ENCODE data around the gene HS3ST3B1.

Gene HS3ST3B1

DNA sequence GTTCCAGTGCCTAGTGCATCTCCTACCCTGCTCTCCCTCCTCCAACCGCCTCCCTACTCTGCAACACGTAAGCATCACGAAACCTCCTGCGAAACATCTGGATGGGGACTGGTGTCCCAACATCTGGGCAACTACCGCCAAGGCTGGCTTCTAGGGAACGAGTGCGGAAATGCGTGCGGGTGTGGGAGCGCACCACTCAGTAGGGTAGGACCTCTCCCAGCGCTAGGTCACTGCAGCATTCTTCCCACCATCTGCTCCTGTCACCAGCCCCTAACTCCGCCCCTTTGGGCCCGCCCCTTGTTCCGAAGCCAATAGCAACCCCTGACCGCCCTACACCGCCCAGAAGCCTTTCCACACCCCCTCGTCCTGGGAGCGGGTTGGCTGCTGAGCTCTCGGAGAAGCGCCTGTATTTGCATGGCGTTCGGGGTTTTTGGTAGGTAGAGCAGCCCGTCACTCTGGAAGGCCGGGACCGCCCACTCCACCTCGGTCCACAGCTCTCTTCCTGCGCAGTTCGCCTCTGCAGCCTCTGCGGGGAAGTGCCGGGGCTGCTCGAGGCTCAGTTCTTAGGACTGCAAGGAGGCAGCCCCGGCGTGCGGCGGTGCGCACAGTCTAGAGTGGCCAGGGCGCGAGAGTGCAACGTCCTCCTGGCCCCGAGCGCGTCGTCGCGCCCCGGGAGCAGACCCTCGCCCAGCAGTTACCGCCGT is at the start of gene HS3ST3B1:
Gene HS3ST3B1, plus strand, starts transcription at position 507 of the 704 bp plus-strand sequence. CDS start 438 bp downstream, outside the sequence.
- peak; percentile 97 for DNase-seq (ENCODE audit: low spot score)

DNA sequence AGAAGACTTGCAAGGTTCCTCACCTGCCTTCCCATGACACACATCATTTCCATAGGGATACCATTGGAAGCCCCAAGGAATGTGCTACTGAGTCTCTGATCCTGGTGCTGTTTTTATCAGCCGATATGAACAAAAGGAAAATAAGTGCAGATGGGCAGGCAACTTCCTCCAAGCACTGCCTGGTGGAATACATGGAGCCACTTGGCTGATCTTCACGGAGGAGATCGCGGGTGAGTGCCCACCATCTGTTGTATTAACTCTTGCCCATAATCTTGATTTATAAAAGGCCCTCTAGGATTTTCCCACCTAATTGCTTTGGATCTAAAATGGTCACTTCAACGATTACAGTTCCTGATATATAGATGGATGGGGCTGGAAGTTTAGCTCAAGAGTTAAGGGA is 39.5 kb upstream of the HS3ST3B1 start:
- no peak for DNase-seq (ENCODE audit: low spot score)

DNA sequence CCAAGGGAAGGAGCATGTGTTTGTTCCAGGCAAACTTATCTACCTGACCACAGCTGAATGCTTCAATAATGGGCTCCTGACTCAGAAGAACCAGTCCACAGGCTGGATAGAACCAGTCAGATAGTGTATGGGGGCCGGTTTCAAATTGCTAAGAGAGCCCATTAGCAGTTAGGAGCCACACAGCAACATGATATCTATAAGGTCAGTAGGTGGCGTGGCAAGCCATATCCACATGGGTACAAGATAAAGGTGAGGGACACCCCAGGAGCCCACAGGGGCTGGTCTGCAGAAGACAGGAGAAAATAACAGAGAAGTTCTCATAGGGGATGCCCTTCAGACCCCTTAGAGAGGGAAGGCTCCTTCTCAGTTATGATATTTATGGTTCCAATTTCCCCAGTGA is 32.6 kb upstream of the HS3ST3B1 start:
- DNase-seq (ENCODE audit: low spot score) = no peak

DNA sequence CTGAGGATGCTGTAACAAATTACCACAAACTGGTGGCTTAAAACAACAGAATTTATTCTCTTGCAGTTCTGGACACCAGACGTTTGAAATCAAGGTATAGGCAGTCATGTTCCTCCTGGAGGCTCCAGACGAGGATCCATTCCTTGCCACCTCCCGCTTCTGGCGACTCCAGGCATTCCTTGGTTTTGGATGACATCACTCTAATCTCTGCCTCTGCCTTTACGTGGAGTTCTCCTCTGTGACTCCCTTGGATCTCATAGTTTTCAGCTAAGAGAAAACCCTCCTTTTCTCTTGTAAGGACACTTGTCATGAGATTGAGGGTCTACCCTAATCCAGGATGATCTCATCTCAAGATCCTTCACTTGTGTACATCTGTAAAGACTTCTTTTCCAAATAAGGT is 31.4 kb upstream of the HS3ST3B1 start:
- DNase-seq (ENCODE audit: low spot score) = no peak

DNA sequence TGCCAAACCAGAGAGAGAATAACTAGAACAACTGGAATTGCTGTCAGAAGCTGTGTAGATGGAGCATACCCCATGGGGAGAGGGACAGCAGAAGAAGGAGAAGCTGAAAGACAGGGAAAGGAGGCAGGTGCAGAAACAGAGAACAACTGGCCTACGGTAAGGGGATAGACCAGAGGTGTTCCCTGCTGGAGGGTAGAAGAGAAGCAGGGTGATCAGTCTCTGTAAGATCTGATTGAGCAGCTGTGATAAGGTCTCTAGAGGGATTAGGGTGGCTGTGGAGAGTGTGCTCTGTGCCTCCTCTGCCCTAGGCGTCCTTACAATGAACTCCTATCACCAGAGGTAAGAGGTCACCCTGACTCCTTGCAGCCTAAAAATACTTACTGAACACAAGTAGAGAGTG is 30.4 kb upstream of the HS3ST3B1 start:
- DNase-seq (ENCODE audit: low spot score) = no peak

DNA sequence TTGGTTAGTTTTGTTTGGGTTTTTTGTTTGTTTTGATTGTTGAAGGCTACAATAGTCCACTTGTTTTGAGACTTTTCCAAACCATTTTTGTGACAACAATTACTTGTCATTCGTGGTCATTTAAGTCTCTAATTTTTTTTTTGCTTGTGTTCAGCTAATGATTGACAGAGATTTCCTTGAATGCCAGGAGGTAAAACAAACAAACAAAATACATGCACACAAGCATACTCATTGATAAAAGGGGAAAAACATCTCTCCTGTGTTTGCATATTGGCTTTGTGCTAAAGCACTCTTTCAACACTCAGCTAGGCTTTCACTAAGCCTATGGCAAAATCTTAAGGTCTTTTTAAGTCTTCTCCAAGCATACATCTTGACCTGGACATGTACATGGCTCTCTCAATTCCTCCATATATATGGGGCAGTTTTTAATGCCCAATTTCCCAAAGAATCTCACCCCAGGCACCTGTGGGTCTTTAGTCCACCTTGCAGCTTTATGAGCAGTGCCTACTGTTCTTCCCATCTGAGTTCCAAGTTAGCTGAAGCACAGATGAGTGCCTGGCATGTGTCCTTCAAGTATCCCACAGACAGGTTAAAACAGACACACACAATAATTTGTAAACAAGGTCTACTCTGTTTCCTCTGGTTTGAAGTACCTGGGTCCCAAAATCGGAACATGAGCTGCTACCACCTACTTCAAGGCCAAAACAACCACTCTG is 24.2 kb upstream of the HS3ST3B1 start:
- no peak for DNase-seq (ENCODE audit: low spot score)

DNA sequence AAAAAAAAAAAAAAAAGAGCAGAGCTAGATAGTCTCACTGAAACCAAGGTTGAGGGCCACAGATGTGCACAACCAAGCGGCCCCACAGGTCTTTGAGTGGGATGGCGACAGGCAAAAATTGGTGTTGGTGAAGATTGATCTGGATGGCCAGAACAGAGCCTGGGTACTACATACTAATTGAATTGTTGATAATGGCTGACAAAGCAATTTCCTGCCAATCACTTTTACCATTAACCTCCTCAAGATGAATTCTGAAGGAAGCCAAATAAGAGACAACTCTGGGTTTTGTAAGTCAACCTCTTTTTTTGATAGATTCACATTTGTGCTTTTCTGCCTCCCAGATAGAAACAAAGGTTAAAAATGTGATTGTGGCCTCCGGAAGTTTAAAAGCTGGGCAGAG is 19.4 kb upstream of the HS3ST3B1 start:
- no peak for DNase-seq (ENCODE audit: low spot score)

DNA sequence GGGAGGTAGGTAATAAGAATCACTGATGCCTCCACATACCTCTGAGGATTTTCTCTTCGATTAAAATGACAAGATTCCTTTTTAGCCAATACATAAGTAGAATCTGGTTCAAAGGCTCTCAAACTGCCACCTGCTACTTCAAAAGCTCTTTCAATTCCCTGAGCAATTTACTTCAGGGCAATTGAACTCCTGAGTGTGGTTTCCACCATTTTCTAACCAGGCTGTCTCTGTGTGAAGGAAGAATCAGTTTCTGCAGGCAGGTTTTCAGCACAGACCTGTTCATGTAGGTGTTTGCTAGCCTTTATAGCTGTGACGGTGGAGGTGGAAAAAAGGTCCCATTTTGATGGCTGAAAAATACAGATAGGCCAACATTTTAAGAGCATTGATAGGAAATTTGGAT is 18.2 kb upstream of the HS3ST3B1 start:
- no peak for DNase-seq (ENCODE audit: low spot score)

DNA sequence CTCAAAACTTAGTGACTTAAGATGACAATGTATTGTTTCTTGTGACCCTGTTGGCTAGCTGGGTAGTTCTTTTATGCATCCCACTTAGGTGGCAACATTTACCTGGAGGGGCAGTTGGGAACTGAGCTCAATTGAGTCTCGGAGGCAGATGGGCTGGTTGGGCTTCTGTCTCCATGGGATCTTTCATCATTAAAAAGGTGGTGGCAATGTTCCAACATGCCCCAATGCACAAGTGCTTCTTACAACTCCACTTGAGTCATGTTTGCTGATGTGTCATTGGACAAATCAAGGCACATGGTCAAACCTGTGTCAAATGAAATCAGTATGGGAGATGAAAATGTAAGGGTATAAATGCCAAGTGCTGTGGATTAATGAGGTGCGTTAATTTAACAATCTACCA is 11.7 kb upstream of the HS3ST3B1 start:
- no peak for DNase-seq (ENCODE audit: low spot score)

DNA sequence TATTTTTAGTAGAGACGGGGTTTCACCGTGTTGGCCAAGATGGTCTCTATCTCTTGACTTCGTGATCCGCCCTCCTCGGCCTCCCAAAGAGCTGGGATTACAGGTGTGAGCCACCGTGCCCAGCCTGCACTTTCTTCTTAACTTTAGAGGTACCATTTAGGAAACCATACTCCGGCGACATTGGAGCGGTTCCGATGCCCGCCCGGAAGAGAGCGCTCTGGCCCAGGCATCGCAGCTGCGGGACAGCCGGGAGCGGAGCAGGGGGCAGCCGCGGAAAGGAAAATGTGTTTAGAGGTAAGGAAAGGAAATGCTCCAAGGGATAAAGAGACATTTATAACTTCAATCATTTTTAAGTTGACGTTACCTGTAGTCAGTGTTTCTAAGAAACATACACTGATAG is 6.0 kb upstream of the HS3ST3B1 start:
- DNase-seq (ENCODE audit: low spot score) = no peak

DNA sequence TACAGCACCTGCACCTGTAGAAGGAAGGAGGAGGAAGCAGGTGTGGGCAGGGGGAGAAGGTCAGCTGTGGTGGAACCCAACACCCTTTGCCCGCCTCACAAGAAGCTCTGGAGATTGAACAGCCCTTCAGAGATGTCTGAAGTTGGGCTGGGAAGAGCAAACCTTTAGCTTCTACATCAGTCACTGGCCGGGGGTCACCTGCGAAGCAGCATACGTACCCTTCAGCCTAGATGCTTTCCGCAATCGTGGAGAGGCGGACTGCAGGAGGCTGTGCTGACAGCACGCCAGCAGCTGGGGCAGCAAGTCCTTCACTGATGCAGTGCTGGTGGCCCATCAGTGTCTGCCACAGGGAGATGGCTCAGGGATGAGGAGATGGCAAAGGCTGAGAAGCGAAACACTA is 5.2 kb upstream of the HS3ST3B1 start:
- DNase-seq (ENCODE audit: low spot score) = no peak

DNA sequence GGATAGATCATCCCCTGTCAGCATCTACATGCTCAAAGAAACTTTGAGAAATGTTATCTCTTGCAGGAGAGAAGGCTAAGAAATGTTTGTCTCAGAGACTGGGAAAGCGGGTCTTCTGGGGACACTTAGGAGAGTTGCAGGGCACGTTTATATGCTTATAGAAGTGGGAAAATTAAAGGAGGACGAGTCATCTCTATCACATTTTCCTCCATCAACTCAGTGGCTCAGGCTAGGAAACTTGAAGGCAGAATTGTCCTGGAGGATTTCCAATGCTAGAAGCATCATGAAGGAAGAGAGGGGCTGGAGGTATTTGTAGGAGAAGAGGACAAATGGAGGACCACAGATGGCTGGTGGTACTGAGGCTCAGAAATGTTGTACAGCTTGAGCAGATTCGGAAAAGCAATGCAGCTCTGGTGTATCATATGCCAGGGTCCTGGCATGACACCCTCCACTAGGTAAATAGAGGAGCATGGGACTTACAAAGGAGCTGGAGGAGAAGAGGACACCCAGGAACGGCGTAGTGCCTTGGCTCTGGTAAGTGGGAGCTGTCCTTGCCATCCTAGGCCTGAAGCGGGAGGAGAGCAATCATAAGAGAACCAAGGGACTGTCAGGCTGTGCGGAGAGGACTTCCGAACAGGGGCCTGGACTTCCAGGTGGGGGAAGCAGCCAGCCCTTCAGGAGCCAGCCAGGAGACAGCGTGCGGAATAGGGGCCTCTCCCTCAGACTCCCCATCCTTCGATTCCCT is 4.5 kb upstream of the HS3ST3B1 start:
- no peak for DNase-seq (ENCODE audit: low spot score)

DNA sequence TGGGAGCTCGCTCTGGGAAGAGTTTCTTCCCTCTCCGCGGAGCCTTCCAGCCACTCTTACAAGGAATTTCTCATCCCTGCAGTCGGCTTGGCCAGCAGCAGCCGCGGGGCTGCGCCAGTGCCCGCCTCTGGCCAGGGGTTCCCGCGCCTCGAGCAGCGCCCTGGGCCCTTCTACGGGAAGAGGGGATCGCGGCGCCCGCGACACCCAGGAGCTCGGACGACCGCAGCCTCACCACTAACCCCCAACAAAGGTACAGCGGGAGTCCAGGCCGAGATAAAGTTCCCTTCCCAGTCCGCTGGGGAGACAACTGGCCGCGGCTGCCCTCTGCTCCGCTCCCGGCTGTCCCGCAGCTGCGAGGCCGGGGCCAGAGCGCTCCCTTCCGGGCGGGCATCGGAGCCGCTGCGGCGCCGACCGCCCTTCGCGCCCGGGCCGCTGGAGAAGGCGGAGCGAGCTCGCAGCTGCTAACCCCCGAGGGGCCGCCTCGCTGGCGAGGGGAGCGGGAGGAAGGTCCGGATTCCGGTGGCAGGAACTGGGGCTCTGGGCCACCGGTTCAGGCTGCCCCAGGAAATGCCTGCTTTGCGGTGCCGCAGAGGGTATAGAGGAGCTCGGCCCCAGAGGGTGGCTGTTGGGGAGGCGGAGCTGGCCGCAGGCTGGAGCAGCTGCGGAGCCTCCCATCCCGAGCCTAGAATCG is 3.6 kb upstream of the HS3ST3B1 start:
- peak; percentile 81 for DNase-seq (ENCODE audit: low spot score)

DNA sequence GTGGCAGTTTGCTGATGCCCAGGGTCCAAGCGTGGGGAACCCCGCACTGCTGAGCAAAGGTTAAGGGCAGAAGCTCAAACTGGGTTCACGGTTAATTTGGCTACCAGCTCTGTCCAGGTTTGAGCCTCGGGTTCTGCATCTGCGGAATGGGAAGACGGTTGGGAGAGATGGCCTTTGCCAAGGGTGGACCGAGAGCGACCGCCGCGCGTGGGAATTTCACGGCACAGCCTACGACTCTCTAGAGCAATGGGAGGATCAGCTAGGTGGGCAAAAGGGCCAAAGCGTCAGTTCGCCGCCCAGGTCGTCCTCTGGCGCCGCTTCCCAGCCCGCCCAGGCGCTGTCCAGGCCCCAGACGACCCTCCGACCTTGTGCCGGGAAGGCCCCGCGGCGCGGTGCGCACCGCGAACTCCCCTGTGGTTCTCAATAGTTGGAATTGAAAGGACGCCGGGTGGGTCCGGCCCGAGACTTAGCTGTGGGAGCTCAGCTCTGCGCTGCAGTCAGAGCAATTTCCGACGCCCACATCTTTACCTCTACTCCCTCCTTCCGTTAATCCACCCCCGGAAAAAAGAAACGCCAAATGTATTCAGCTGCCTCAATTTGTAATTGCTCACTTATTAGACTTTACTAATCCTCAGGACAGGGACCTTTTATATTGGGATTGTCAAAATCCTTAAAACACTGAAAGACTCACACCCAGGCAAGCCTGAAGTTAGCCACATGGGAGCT is 2.5 kb upstream of the HS3ST3B1 start:
- DNase-seq (ENCODE audit: low spot score) = no peak

DNA sequence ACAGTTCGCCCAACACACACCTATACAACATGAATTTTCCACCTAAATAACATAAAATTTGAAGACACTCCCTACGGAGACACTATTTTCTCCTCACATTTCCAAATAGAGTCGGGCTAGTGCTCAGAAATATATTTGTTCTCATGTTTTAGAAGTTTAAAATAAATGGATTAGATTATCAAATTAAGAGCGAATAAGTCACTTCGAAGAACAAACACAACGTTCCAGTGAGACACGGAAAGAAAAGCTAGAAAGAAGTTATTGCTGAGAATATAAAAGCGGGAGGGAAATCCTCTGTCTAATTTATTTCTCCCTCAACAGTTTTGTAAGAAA is 2.0 kb upstream of the HS3ST3B1 start:
- DNase-seq (ENCODE audit: low spot score) = no peak

DNA sequence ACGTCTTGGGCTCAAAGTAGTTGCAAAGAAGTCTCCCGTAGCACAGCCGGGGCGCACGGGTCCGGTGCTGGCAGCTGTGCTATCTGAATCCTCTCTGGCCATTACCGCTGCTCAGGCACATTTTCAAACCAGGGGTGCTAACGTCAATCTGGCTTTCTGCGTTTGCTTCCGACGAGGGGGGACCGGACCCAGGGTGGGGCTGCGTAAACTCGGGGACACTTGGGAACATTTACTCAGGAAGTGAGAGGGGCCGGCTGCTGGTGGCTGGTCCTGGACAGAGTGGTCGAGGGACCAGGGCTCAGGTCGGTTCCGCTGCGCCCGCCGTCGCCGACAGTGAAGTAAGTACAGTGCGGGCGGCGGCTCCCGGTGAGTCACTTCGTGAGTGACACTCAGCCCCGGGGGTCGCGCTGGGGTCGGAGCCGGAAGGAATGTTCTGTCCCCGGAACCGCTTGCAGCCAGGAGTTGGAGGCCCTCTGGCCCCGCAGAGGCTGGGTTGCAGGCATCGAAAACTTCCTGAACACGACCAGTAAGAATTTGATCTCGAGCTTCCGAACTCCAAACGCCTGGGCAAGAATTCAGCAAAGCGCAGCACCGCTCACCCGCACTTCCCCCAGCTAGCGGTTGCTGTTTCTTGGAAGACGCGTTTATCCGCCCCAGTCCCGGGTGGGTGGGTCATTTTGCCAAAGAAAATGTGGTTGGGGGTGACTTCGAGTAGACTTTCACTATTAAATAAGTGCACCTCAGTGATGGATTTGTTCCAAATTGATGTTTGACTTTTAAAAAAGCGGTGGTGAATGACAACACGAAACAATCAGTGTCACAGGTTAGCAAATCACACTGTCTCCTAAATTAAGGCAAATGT is 1.4 kb upstream of the HS3ST3B1 start:
- no peak for DNase-seq (ENCODE audit: low spot score)

DNA sequence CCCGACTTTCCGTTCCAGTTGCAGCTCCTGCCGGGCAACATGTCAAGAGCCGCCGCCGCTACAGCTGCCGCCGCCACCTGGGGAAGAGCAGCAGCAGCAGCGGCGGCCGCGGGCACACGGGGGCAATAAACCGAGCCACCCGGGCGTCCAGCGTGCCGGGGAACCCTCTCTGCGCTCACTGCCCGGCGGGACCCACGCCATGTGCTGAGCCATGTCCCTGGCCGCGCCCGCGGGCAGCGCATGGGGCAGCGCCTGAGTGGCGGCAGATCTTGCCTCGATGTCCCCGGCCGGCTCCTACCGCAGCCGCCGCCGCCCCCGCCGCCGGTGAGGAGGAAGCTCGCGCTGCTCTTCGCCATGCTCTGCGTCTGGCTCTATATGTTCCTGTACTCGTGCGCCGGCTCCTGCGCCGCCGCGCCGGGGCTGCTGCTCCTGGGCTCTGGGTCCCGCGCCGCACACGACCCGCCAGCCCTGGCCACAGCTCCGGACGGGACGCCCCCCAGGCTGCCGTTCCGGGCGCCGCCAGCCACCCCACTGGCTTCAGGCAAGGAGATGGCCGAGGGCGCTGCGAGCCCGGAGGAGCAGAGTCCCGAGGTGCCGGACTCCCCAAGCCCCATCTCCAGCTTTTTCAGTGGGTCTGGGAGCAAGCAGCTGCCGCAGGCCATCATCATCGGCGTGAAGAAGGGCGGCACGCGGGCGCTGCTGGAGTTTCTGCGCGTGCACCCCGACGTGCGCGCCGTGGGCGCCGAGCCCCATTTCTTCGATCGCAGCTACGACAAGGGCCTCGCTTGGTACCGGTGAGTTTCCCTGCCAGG is 604 bp downstream of the HS3ST3B1 start:
- peak; percentile 18 for DNase-seq (ENCODE audit: low spot score)

DNA sequence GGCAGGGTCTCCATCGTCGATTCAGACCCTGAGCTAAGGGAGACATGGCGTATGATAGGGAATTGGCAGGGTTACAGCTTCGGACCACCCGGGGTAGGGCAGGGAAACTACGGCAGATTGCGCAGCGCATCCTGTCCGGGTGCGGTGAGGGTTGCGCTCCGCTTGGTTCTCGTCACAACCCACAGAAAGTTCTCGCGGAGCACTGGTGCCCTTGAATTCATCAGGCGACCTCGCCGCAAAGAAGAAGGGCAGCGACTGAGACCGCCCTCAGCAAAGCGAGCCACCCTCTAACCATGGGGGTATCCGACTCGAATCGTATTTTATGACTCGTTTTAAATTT is 1.2 kb downstream of the HS3ST3B1 start:
- DNase-seq (ENCODE audit: low spot score) = peak; percentile 43

DNA sequence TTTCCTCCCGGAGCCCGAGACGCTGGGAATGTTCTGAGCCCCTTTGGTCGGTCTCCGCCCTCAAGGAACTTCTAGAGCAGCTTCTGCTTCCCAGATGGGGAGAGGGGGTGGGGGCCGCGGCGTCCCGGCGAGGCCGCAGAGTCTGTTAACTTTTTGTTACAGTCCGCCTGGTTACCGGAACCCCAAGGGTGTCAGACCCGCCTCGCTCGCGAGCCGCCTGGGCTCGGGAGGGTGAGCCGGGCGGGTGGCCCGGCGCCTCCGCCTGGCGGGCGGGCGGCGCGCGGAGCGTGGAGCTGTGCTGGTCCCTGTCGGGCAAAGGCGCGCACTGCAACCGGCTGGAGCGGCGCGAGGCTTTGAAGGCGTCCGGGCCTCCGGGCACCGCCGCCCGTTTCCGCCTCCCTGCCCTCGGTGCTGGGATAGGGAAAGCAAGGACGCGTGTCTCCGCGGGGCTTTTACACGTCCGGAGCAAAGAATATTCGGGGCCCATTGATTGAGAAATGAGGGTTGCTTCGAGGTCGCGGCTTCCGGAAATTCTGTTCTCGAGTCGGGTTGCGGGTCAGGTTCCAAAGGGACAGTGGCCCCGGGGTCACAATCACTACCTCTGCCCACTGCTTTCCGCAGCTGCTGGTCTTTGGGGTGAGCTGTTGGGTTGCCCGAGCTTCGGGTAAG is 1.7 kb downstream of the HS3ST3B1 start:
- peak; percentile 73 for DNase-seq (ENCODE audit: low spot score)
